Occipital lobe (tissue), 2 donors: ENCODE measurements around the gene SSBP4. TPM values are rescaled to one million over a fixed set of nuclear protein-coding genes. Genes with fewer than 3 reads are reported as not detected.

Source experiments
- DNase-seq: peaks from one replicate; lab custom pipeline; 2025; lab: John Stamatoyannopoulos, UW
- total RNA-seq: library from RNA; depleted of rRNA; stranded (reverse); fragments of >200 nt; gene quantifications from one replicate; pipeline ENCODE4 v1.2.3, GENCODE V29; 2014

SSBP4 gene
- total RNA-seq, 1 donor from 2014 or later = 75.6 TPM

- DNase-seq = no peak
Measured at GRCh38 chr19:18420930-18421329, 1.7 kb downstream of the SSBP4 start.

GRCh38 chr19:18421371-18421959 is 2.3 kb downstream of the SSBP4 start:
- DNase-seq = no peak

- no peak for DNase-seq
Measured at GRCh38 chr19:18422530-18423191, 3.5 kb downstream of the SSBP4 start.

DNA sequence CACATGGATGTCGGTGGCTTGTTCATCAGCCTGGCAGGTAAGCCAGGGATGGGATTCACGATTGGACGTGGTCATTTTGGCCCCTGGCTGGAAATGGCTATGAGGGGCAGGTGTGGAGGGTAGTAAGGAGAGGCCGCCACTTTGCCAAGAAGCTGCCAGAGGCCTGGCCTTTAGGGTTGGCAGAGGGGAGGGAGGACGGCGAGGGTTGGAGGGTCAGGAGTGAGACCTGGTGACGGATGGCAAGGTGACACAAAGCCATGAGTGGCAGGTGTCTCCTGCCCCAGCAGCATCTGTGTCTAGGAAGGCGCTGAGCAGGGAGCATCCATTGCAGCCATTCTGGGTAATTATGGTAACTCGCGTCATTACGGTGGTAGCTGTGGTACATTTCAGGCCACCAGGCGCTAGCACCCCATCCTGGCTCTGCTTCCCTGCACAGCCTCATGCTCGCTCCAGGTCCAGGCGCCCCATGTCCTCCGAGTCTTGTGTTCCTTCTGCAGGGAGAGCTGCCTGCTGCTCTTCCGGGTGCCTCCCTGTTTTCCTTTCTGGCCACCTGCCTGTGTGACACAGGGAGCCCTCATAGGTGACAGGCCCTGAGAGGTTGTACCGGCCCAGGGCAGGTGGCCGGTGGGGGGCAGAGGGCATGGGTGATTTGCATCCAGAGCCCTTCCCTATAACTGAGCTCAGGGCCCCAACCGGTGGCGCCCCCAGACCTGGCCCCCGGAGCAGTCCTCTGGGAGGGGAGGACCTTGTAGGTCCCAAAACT is 4.2 kb downstream of the SSBP4 start:
- DNase-seq = no peak

DNA sequence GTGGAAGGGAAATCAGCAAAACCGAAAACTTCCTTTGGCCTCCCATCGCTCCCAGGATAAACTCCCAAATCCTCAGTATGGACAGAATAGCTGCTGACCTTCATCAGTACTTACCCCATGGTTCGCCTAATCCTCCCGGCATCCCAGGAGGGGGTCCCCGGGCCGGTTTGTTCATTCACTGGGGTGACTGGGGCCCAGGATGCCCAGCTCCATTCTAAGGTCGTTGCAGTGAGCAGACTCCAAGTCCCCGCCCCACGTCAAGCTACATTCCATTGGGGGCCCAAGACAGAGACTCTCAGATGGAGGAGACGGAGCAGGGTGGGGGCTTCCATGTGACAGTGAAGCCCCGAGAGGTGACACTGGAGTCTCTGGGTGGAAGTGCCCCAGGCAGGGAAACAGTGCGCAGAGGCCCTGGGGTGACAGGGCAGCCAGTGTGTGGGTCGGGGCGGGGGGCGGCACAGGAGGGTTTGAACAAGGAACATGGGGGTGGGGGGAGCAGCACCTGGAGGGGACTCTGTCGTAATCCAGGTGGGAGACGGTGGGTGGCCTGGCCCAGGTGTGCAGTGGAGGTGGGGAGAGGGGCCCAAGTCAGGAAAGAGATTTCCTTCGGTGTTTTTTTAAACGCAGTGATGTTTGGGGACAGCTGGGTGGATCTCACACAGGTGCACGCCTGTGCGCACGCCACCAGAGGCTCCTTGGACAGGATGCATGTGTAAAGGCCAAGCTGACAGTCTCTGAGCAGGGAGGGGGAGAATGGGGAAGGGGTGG is 5.1 kb downstream of the SSBP4 start:
- no peak for DNase-seq

DNA sequence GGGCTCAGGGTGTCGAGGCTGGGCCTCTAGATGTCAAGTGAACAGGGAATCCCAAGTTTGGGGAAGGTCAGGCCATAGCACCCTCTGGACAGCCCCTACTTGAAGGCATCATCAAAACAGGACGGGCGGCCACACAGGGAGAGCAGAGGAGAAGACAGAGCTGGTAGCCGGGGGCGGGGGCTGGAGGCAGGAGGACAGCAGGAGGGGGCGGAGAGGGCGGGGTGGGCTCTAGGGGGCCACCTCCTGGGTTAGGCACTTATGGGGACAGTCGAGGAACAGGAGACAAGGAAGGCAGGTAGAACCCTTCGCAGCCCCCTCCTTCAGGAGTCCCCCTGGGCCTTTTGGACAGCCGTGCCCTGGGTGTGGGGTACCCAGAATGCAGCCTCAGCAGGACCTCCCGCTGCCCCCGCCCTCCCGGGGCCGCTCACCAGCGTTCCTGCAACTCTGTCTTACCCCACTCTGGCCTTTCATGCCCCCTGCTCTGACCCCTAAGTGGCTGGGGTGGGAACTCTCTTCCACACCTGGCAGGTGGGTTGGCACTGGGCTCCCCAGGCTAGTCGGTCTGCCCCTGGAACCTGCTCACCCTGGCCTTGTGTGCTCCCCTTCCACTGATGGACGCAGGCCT is 5.8 kb downstream of the SSBP4 start:
- DNase-seq = no peak

GRCh38 chr19:18425515-18426415 is 6.6 kb downstream of the SSBP4 start:
- DNase-seq = peak; percentile 49

- no peak for DNase-seq
Measured at GRCh38 chr19:18426416-18426767, 7.2 kb downstream of the SSBP4 start.

DNA sequence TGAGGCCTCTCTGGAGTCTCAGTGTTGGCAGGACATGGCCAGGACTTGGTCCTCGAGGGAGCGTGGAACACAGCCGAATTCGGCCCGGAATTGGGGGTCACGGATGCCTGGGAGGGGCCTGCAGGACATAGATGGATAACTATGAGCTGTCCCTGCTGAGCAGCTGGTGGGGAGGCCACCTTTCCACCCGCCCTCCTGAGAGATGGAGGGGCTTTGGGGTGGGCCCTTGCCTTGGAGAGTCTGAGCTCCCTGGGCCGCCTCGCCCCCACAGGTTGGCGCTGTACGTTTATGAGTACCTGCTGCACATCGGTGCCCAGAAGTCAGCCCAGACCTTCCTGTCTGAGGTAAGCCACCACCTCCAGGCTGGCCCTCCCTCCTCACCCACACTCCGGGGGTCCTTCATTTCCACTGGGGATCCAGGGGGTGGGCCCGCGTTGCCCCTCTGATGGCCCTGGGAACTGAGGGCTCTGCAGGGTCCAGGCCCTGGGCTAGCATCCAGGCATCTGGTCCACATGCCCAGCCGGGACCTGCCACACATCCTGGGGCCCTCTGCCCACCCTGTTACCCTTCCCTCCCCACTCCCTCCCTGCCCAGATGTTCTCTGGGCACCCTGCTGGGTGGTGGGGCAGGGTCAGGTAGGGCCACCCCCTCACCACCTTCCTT is 8.0 kb downstream of the SSBP4 start:
- DNase-seq = no peak

DNA sequence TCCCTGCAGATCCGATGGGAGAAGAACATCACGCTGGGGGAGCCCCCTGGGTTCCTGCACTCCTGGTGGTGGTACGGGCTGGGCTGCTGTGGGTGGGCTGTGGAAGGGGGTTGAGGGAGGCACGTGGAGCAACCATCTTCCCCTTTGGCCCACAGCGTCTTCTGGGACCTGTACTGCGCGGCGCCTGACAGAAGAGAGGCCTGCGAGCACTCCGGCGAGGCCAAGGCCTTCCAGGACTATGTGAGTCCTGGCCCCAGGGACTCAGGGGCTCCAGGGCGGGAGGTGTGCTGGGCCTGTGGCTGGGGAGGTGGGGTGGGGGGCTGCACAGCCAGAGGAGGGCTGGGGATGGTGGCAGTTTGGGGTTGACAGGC is 8.5 kb downstream of the SSBP4 start:
- no peak for DNase-seq

DNA sequence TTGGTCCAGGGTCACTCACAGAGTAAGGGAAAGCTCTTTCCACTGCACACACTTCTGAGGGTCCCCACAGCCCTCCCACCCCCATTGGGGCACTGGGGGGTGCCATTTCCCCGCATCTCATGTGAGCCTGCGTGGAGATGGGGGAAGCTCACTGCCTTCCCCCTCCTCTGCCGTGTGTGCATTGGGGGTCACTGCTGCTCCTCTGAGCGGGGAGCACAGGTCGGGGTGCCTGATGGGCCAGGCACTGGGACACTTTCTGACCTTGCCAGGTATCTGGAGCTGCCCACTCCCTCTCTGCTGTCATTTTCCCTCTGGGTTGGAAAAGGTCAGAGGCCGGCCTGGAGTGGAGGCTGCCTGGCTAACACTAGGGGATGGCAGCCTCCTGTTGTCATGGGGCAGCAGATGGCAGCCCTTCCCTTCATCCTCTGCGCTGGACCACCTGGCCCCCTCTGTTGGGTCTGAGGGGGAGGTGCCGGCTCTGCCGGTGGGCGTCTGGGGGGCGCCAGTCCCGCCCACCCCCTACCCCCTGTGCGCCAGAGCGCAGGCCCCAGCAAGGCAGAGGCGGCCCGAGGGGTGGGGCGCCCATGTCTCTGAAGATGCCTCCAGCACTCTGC is 9.1 kb downstream of the SSBP4 start:
- DNase-seq = no peak

- DNase-seq = no peak
Measured at GRCh38 chr19:18428787-18429674, 9.8 kb downstream of the SSBP4 start.

GRCh38 chr19:18429717-18430416 is 10.7 kb downstream of the SSBP4 start:
- DNase-seq = no peak

GRCh38 chr19:18430417-18431144 is 11.4 kb downstream of the SSBP4 start:
- no peak for DNase-seq

DNA sequence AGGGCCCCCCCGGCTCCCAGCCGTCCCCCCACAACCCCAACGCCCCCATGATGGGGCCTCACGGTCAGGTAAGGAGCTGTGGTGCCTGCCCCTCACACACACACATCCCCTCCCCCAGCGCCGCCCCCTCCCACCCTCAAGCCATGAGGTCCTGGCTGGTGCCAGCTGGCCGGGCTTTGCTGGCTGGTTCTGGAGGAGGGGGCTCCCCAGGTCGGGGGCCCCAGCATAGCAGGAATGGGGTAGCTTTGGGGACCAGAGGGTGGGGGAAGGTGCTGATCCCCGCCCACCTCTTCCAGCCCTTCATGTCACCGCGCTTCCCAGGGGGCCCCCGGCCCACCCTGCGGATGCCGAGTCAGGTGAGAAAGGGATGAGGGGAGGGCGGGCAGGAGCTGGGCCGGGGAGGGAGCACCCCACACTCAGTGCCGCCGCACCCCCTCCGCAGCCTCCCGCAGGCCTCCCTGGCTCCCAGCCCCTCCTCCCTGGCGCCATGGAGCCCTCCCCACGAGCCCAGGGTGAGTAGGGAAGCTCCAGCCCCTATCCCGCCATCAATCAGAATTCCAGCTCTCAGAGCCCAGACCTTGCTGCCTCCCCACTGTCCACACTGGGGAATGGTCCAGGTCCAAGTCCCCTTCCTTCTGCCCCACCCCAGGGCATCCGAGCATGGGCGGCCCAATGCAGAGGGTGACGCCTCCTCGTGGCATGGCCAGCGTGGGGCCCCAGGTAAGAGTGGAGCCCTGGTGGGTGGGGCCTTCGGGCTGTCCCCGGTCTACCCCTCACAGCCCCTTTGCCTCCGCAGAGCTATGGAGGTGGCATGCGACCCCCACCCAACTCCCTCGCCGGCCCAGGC is 12.4 kb downstream of the SSBP4 start:
- no peak for DNase-seq

GRCh38 chr19:18432275-18433014 is 13.2 kb downstream of the SSBP4 start:
- no peak for DNase-seq
